Amygdala (tissue), 56 donors: ENCODE data around the gene GPBP1L1.
"Not testable (repeated sequence)": the region's sequence is repeated elsewhere in the genome, so short reads cannot be mapped to it uniquely, and the experiment has no call there.

Experiments used
- DNase-seq, 56 donors: peaks; one replicate each; lab custom pipeline; 2025; lab: John Stamatoyannopoulos, UW

GPBP1L1 gene

GRCh38 chr1:45686288-45687013 is at the start of gene GPBP1L1:
TSS of gene GPBP1L1 (minus strand) at chr1:45686533. CDS start at chr1:45659087, 27,446 bp downstream.
- peak; percentile 65 to 99 (median 95) for DNase-seq

- DNase-seq: no peak
These were observed 44.5 kb upstream of the GPBP1L1 start for GRCh38 chr1:45730780-45731319.

- DNase-seq: no peak
These were observed 43.9 kb upstream of the GPBP1L1 start for GRCh38 chr1:45730075-45730779.

- not testable (repeated sequence) for DNase-seq
These were observed 39.7 kb upstream of the GPBP1L1 start for GRCh38 chr1:45726007-45726406.

DNA sequence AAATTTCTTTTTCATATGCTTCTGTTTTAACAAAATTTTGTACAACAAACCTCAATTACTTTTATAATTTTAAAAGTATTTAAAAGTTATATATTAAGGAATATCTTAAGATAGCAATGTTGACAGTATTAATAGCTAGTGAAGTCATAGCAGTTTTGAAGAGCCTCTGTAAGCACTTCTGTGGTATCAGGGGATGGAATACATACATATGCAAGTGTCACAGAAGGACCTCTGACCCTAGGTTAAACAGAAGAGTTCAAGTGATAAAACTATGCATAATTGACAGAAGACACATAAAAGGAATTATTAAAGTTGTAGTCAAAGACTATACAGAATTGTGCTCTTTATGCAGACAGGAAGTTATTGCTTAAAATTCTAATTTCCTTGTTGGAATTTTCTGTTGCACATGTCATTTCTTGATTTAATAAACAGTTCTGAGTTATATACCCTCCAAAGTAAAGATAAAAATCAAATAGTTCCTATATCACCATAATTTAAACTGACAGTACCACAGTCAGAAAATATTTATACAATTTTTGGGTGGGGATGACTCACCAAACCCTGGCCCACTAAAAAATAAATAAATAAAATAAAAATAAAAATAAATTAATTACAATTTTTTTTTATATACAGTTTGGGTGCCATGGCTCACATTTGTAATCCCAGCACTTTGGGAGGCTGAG is 37.1 kb upstream of the GPBP1L1 start:
- DNase-seq: no peak

- no peak for DNase-seq
These were observed 36.5 kb upstream of the GPBP1L1 start for GRCh38 chr1:45722809-45723208.

- DNase-seq: no peak
These were observed 34.9 kb upstream of the GPBP1L1 start for GRCh38 chr1:45721207-45721606.

DNA sequence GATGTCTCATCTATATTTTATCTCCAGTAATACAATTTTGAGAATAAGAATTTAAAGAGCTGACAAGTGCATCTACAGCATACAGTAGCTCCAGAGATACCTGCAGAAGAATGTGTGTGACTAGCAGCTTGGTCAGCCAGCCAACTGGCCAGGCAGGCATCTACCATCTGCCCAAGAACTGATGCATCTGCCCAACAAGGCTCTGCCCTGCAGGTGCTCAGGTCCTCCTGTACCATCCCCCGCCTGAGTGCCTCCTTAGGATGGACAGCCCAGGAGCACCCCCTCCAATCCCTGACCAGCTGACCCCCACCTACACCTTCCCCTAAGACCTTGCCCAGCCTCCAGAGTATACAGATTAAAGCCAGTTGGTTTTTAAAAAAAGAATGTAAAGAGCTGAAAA is 32.0 kb upstream of the GPBP1L1 start:
- no peak for DNase-seq

DNA sequence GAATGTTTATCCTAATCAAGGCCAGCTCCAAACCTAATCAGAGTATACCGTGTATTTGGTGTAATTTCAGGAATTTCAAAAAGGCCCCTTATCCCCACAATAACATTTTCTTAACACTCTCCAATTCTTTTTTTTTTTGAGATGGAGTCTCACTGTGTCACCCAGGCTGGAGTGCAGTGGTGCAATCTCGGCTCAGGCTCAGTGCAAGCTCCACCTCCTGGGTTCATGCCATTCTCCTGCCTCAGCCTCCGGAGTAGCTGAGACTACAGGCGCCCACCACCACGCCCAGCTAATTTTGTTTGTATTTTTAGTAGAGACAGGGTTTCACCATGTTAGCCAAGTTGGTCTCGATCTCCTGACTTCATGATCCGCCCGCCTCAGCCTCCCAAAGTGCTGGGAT is 31.1 kb upstream of the GPBP1L1 start:
- not testable (repeated sequence) for DNase-seq

- DNase-seq: no peak
These were observed 30.4 kb upstream of the GPBP1L1 start for GRCh38 chr1:45716700-45717099.

GRCh38 chr1:45713711-45714110 is 27.4 kb upstream of the GPBP1L1 start:
- no peak for DNase-seq

DNA sequence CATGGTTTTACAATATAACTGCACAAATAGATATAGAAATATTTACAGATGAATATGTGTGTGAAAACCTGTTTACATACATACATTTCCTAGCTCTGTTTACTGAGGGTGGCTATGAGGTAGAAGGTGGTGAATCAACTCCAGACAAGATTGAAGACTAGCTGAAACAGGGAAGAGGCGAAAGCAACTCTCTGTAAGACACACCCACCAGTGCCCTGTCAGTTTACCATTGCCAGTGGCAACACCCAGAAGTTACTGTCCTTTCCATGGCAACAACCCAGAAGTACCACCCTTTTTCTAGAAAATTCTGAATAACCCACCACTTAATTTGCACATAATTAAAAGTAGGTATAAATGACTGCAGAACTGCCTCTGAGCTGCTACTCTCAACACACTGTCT is 18.3 kb upstream of the GPBP1L1 start:
- no peak for DNase-seq

GRCh38 chr1:45694823-45695222 is 8.5 kb upstream of the GPBP1L1 start:
- no peak for DNase-seq

DNA sequence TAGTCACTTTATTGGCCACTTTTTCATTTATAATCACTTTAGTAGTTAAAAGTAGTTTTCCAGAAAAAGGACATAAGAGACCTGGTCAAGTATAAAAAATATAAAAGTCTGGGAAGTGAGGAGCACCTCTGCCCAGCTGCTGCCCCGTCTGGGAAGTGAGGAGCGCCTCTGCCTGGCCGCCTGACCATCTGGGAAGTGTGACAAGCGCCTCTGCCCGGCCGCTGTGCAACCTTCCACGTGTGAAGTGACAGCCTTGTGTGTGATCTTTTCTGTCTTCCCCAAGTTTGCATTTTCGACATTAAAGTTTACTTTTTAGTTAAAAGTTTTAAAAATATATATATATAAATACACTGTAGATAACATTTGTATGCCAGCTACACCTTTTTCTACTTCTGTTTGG is 7.5 kb upstream of the GPBP1L1 start:
- not testable (repeated sequence) for DNase-seq

GRCh38 chr1:45687754-45688740 is 1.7 kb upstream of the GPBP1L1 start, which contains the start of gene TMEM69:
TSS of gene TMEM69 (plus strand) at chr1:45688181. CDS start at chr1:45691069, 2,888 bp downstream.
- DNase-seq: peak in 55 of 56 donors; percentile 9 to 87 (median 61)

DNA sequence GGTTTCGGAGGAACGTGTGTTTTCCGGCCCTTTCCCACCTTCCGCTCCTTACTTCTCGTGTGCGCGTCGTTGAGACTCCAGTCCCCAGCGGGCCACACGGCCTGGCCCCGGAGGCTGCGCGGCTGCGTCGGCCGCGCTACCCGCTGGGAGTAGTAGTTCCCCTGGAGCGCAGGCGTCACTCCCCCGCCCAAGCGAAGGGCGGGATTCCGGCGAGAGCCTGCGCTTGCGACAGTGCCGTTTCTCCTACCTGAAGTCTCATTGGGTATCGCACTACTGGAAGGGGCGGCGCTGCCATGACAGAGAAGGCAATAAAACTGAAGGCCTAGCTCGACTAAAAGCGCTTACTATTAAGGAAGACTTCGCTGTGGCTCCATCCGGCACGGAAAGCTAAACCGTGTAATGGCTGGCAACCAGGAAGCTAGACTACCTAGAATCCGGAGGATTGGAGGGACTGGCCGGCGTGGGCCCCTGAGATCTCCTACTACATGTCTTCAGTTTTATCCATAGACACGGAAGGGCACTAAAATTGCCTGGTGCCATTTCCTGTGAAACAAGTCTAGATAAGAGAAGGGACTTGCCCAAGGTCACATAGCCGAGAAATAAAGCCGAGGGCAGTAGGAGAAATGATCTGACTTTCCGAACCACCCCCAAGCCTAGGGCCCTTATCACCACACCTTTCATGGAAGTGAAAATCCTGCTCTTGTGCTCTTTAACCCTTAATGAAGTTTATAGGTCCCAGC is 851 bp upstream of the GPBP1L1 start:
- peak; percentile 63 to 99 (median 95) for DNase-seq

GRCh38 chr1:45686015-45686287 is 382 bp downstream of the GPBP1L1 start:
- peak in 19 of 56 donors; percentile 32 to 69 (median 51) for DNase-seq

GRCh38 chr1:45685308-45686014 is 872 bp downstream of the GPBP1L1 start:
- peak in 1 of 56 donors; percentile 27 for DNase-seq

DNA sequence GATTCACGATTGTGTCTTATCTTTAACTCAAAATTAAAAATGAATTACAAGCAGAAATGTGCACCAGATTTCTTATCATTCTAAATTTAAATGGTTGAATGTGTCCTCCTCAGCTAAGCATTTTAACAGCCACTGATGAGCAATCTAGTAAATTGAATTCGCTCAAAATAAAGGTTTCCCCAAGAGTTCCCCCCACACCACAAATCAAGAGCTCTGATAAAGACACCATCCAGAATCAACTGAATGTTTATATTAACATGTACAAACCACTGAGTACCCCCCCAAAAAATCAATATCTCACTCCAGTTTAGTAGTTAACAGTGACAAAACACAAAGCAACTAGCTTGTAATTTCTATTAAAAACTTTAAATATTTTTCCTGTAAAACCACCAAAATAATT is 1.9 kb downstream of the GPBP1L1 start:
- DNase-seq: no peak
